ENCODE data around the gene GNB1L. TPM values are rescaled to one million over a fixed set of nuclear protein-coding genes. Genes with fewer than 3 reads are reported as not detected.

The GNB1L gene
- total RNA-seq, 4 donors from 2014 or later = 4.6 to 8.7 (median 6.8) TPM

- no peak for DNase-seq (ENCODE audit: extremely low spot score)
- WGBS = 80% methylated on average over 16 of the region's 16 CpGs
- H3K9me3 ChIP-seq = peaks cover 0 to 12% (median 0%) of the 10 kb centered on the region in 4 donors
- H3K36me3 ChIP-seq = peaks cover 4 to 24% (median 14%) of the 10 kb centered on the region in 4 donors
- H3K27me3 ChIP-seq = peaks cover 0 to 5% (median 0%) of the 10 kb centered on the region in 4 donors
- H3K4me3 ChIP-seq = no peak overlapping the region
- no peak overlapping the region for H3K27ac ChIP-seq (replicated peaks in 1 of 4)
- H3K4me1 ChIP-seq = no peaks in the 10 kb centered on the region
- intact Hi-C loops (cut with DNase I) = no loop called here
- TF ChIP-seq POLR2AphosphoS5 (IDR thresholded peaks at IDR 0.05) = no peak
- no peak for TF ChIP-seq POLR2A (IDR thresholded peaks at IDR 0.05; ENCODE audit: low read depth)
- TF ChIP-seq EP300 (IDR thresholded peaks at IDR 0.05) = no peak
- no peak for TF ChIP-seq CTCF (IDR thresholded peaks at IDR 0.05)
Observed at GRCh38 chr22:19789406-19789805, 65.3 kb downstream of the GNB1L start.

- DNase-seq (ENCODE audit: extremely low spot score) = no peak
- H3K27ac ChIP-seq (replicated peaks in 1 of 4) = no peak overlapping the region
- no peak for TF ChIP-seq EP300 (IDR thresholded peaks at IDR 0.05)
- TF ChIP-seq POLR2A (IDR thresholded peaks at IDR 0.05; ENCODE audit: low read depth) = no peak
- no peak for TF ChIP-seq CTCF (IDR thresholded peaks at IDR 0.05)
- TF ChIP-seq POLR2AphosphoS5 (IDR thresholded peaks at IDR 0.05) = no peak
- peaks cover 0 to 12% (median 0%) of the 10 kb centered on the region in 4 donors for H3K27me3 ChIP-seq
- intact Hi-C loops (cut with DNase I) = no loop called here
- H3K4me3 ChIP-seq = no peak overlapping the region
- peaks cover 4 to 24% (median 14%) of the 10 kb centered on the region in 4 donors for H3K36me3 ChIP-seq
- 60% methylated on average over 1 of the region's 34 CpGs for WGBS
- H3K9me3 ChIP-seq = peaks cover 0 to 12% (median 0%) of the 10 kb centered on the region in 4 donors
- no peaks in the 10 kb centered on the region for H3K4me1 ChIP-seq
Observed at GRCh38 chr22:19788661-19789225, 65.9 kb downstream of the GNB1L start.

GRCh38 chr22:19787849-19788141, 66.9 kb downstream of the GNB1L start:
- Histone ChIP-seq H3K27ac (replicated peaks in 1 of 4) (no peak overlapping the region), H3K9me3 (peaks cover 0 to 12% (median 0%) of the 10 kb centered on the region in 4 donors), H3K4me3 (no peak overlapping the region), H3K4me1 (no peaks in the 10 kb centered on the region), H3K36me3 (peaks cover 4 to 24% (median 14%) of the 10 kb centered on the region in 4 donors), H3K27me3 (peaks cover 0 to 21% (median 0%) of the 10 kb centered on the region in 4 donors)
- DNase-seq (ENCODE audit: extremely low spot score) = no peak
- TF ChIP-seq POLR2A (IDR thresholded peaks at IDR 0.05; ENCODE audit: low read depth) (no peak), EP300 (IDR thresholded peaks at IDR 0.05) (no peak), CTCF (IDR thresholded peaks at IDR 0.05) (no peak), POLR2AphosphoS5 (IDR thresholded peaks at IDR 0.05) (no peak)
- 89% methylated on average over 7 of the region's 9 CpGs for WGBS
- intact Hi-C loops (cut with DNase I) = no loop called here

- 88% methylated on average over 17 of the region's 28 CpGs for WGBS
- H3K27ac ChIP-seq (replicated peaks in 1 of 4) = no peak overlapping the region
- H3K36me3 ChIP-seq = peaks cover 4 to 21% (median 14%) of the 10 kb centered on the region in 4 donors
- TF ChIP-seq CTCF (IDR thresholded peaks at IDR 0.05) = no peak
- TF ChIP-seq POLR2A (IDR thresholded peaks at IDR 0.05; ENCODE audit: low read depth) = no peak
- TF ChIP-seq EP300 (IDR thresholded peaks at IDR 0.05) = no peak
- TF ChIP-seq POLR2AphosphoS5 (IDR thresholded peaks at IDR 0.05) = no peak
- intact Hi-C loops (cut with DNase I) = no loop called here
- H3K4me3 ChIP-seq = no peak overlapping the region
- DNase-seq (ENCODE audit: extremely low spot score) = no peak
- H3K9me3 ChIP-seq = peaks cover 0 to 11% (median 3%) of the 10 kb centered on the region in 4 donors
- peaks cover 0 to 27% (median 0%) of the 10 kb centered on the region in 4 donors for H3K27me3 ChIP-seq
- no peaks in the 10 kb centered on the region for H3K4me1 ChIP-seq
Observed at GRCh38 chr22:19786959-19787848, 67.5 kb downstream of the GNB1L start.

Data from esophagus muscularis mucosa (tissue), 4 donors.